GM23248 (cell line): ENCODE measurements around the gene PFKP.

Experiments
- EZH2 ChIP-seq: fragments of 200-600 bp; sonication (generic); IDR thresholded peaks from 2 replicates; pipeline ENCODE4 v1.6.1; 2018; ENCODE audit warnings: antibody characterized with exemption, mild to moderate bottlenecking; ENCODE audit not compliant: insufficient read depth, poor library complexity, severe bottlenecking
- EZH2phosphoT487 ChIP-seq: fragments of 200-600 bp; sonication (generic); IDR thresholded peaks from 2 replicates; pipeline ENCODE4 v1.6.1; 2018; ENCODE audit warnings: antibody characterized with exemption, moderate library complexity, mild to moderate bottlenecking, low read depth; ENCODE audit not compliant: insufficient read depth

- TF ChIP-seq EZH2 (no peak), EZH2phosphoT487 (no peak)
These were observed 113.1 kb downstream of the PFKP start for GRCh38 chr10:3180355-3181025.
